GM21717 (cell line): Measurements from ENCODE around the gene RASGEF1B.

Experiments
- ATAC-seq: cut with Tn5 transposase; IDR thresholded peaks from one replicate; pipeline ENCODE4 v1.9.1; 2021; ENCODE audit warnings: mild to moderate bottlenecking, moderate library complexity; ENCODE audit not compliant: unreplicated experiment

The RASGEF1B gene

GRCh38 chr4:81399306-81400086 lies 72.2 kb downstream of the RASGEF1B start:
- no peak for ATAC-seq

DNA sequence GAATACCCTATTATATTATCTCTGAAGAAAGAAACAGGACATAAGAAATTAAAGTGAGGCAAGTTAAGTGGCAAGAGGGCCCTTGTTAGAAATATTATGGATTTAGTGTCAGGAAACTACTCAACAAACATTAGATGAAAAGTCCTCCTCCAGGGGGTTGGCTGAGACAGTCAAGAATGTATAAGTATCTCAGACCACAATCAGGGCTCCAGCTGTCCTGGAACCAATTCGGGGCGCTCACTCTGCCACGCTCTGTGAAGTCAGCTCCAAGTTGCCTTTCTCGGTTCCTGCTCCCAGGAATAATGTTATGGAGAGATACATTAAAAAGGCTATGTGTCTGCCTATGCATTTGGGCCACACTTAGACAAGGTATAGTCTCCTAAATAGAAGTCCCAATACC lies 73.3 kb downstream of the RASGEF1B start:
- ATAC-seq = no peak

DNA sequence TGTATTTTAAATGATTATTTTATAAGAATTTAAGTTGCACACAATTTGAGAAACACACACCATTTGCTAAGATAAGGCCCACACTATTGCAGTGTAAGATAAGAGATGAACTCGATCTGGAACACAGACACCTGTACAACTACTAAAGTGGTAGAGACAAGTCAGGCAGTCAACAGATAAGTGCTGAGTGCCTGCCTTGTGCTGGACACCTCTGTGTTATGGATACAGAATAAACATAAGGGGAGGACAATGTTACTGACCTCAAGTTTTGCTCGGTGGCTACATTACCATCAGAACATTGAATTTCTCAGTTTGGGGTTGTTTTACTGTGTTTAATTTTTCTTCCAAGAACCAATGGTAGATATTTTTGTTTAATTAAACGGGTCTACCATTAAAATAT lies 74.1 kb downstream of the RASGEF1B start:
- ATAC-seq = no peak

DNA sequence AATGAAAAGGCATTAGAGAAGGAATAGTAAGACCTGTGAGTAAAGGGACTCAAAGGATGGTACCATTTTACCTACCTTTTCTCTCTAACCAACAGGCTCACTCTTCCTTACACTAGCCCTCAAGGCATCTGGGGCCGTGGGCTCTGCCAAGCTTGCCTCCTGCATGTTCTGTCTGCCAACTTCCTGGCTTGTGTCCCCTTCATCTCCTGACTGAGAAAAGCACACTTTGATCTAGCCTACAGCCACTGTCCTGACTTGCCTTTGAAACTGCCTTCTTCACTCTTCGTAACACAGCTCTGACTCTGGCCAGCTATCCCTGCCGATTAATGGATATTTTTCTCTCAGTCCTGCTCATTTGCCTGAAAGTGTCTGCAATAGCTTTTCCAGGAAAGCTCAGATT lies 76.5 kb downstream of the RASGEF1B start:
- ATAC-seq = no peak

DNA sequence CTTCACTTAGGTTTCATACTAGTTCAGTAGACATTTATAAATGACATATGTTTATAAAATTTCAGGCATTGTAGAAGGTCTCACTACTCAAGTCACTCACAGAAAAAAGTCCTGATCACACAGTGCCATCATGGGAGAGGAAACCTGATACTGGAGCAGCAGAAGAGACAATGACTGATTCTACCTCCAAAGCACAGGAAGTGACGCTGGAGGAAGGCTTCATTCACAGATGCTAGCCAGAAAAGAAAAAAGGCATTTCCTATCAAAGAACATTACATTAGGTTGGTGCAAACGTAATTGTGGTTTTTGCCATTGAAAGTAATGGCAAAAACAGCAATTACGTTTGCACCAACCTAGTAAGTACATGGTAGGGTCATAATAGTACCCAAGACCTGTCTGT lies 79.5 kb downstream of the RASGEF1B start:
- no peak for ATAC-seq

- ATAC-seq = no peak
Measured at GRCh38 chr4:81389720-81390119, 82.0 kb downstream of the RASGEF1B start.

GRCh38 chr4:81380437-81380836 lies 91.3 kb downstream of the RASGEF1B start:
- no peak for ATAC-seq

- ATAC-seq = no peak
Measured at GRCh38 chr4:81378386-81378785, 93.3 kb downstream of the RASGEF1B start.

DNA sequence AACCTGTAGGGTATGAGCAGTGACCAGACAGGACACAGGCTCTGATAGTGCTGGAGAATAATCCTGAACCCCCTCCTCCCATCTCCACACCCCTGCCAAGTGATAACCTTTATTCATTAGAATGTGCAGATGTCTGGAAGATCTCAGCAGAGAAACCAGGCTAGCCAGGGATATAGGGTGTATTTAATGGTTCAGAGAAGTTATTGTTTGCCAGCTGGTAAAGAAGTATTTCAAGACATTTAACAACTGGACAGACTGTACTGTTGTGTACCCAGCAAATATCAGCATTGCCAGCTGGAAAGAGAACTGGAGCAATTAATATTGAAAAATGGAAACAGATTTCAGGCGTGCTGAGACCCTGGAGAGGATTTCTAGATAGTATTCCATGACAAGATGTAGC lies 94.5 kb downstream of the RASGEF1B start:
- no peak for ATAC-seq

GRCh38 chr4:81376720-81377119 lies 95.0 kb downstream of the RASGEF1B start:
- no peak for ATAC-seq
